Activated T-cell treated with anti-CD3 and anti-CD28 coated beads, Interleukin-2, amount 50 U/mL, for 4 hours (primary cell): ENCODE measurements around the gene DPP10. TPM values are rescaled to one million over a fixed set of nuclear protein-coding genes. Genes with fewer than 3 reads are reported as not detected.
"Not testable (repeated sequence)": the region's sequence is repeated elsewhere in the genome, so short reads cannot be mapped to it uniquely, and the experiment has no call there.

Experiments used
- ATAC-seq, 2 donors: fragments of 200-7000 bp; cut with Tn5 transposase; one replicate each; pipeline ENCODE4 v1.10.0; 2021
- DNase-seq: peaks from one replicate; pipeline ENCODE4 v3.0.0-alpha.2; 2020
- H3K27me3 Mint-ChIP-seq: one replicate; pipeline ENCODE4 v1.8.0; 2021; ENCODE audit warnings: low read depth, mixed read lengths
- H3K36me3 Mint-ChIP-seq: one replicate; pipeline ENCODE4 v1.8.0; 2022; ENCODE audit warnings: mixed read lengths; ENCODE audit not compliant: insufficient read depth
- H3K4me1 Mint-ChIP-seq: one replicate; pipeline ENCODE4 v1.8.0; 2021; ENCODE audit warnings: low read depth, mixed read lengths
- H3K4me3 Mint-ChIP-seq: one replicate; pipeline ENCODE4 v1.8.0; 2021; ENCODE audit warnings: mild to moderate bottlenecking, moderate library complexity, mixed read lengths
- H3K9me3 Mint-ChIP-seq: one replicate; pipeline ENCODE4 v1.8.0; 2021; ENCODE audit warnings: mixed read lengths
- total RNA-seq, 3 donors: library from RNA; stranded (reverse); gene quantifications; one replicate each; pipeline ENCODE4 v1.2.1, GENCODE V29; 2021

Gene DPP10
- not detected for total RNA-seq

DNA sequence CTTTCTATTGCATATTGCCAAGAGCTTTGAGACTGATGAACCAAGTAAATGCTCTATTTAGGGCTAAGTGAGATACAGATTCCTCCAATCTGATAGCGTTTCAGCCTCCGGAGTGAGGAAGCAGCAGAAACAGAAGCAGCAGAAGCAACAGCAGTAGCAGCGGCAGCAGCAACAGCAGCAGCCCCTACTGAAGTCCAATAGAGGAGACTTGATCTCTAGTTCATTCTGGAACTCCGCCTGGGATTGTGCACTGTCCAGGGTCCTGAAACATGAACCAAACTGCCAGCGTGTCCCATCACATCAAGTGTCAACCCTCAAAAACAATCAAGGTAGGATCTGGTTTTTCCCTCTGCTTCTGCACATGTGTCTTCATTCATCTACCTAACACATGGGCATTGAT, at the start of gene DPP10:
Gene DPP10, plus strand, starts transcription at position 132 of the 400 bp plus-strand sequence.
- Mint-ChIP-seq H3K27me3 (peaks cover 4% of the 10 kb centered on the region), H3K36me3 (no peaks in the 10 kb centered on the region), H3K9me3 (no peaks in the 10 kb centered on the region), H3K4me1 (no peaks in the 10 kb centered on the region), H3K4me3 (no peak within 1 kb of the TSS)
- no peak for ATAC-seq
- DNase-seq, result no peak

DNA sequence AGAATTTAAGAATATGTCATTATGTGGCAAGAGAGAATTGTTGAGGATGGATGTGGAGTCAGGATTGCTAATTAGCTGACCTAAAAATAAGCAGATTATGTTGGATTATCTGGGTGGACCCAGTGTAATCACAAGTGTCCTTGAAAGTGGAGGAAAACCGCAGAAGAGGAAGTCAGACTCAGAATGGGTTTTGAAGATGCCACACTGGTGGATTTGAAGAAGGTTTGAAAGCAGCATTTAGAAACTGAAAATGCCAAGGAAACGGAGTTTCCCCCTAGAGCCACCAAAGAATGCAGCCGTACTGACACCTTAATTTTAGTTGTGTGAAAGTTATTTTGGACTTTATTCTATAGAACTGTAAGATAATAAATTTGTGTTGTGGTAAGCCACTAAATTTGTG, 41.6 kb upstream of the DPP10 start:
- Mint-ChIP-seq H3K4me3 (no peak overlapping the region), H3K27me3 (no peaks in the 10 kb centered on the region), H3K4me1 (no peaks in the 10 kb centered on the region), H3K36me3 (no peaks in the 10 kb centered on the region), H3K9me3 (no peaks in the 10 kb centered on the region)
- DNase-seq (no peak), ATAC-seq (no peak)

DNA sequence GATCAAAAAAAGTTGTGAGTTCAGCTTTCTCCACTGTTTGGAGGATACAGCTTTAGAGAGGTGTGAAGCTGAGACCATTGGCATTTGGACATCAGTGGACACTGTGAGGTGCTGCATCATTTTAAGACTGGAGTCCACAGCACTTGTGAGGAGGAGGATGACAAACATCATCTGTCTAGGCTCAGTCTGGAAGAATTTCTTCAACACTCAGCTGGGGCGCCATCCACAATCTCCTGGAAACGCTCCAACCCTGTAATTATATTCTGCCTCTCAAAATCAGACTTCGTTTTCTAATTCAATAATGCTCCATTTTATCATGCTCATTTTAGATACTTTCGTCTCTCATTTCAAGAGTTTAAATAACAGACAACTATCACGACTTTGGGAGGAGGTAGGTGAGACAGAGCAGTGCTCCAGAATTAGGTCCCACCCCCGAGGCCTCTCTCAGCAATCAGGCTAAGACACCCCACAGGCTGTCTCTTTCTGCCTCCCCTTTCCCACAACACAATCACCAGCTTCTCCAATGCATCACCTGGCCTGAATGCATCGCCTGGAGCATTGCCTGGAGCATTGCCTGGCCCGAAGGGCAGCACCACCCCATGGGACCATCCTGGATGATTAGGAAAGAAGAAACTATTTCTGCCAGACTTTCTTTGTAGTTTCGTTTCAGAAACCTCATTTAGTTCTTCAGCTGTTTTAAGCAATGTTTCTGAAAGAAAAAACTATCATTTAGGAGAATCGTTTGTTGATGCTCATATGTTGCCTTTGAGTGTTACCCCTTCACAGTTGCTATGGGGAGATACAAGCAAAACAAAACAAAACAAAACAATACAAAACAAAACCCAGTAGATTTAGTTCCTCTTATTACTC, 37.0 kb upstream of the DPP10 start:
- Mint-ChIP-seq H3K4me3 (no peak overlapping the region), H3K36me3 (no peaks in the 10 kb centered on the region), H3K9me3 (peaks cover 9% of the 10 kb centered on the region), H3K4me1 (no peaks in the 10 kb centered on the region), H3K27me3 (no peaks in the 10 kb centered on the region)
- ATAC-seq (no peak), DNase-seq (no peak)

DNA sequence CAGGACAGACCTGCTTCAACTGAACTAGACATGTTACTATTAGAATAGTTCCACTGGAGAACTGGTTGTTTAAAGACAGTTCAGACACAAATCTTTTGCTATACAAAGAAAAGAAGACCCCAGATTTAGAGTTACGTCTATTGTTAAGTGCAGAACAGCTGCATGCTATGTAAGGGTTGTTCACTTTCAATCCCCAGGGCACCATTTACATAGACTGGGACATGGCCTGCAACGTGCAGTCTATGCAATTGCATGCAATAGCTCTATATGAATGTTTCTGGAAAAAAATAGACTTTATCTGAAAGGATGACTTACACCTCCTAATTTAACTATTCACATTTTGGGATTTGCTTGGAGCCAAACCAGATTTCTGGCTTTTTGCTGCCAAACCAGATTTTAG, 36.1 kb upstream of the DPP10 start:
- DNase-seq (no peak), ATAC-seq (no peak)
- Mint-ChIP-seq H3K36me3 (no peaks in the 10 kb centered on the region), H3K9me3 (peaks cover 9% of the 10 kb centered on the region), H3K4me3 (no peak overlapping the region), H3K27me3 (no peaks in the 10 kb centered on the region), H3K4me1 (no peaks in the 10 kb centered on the region)

DNA sequence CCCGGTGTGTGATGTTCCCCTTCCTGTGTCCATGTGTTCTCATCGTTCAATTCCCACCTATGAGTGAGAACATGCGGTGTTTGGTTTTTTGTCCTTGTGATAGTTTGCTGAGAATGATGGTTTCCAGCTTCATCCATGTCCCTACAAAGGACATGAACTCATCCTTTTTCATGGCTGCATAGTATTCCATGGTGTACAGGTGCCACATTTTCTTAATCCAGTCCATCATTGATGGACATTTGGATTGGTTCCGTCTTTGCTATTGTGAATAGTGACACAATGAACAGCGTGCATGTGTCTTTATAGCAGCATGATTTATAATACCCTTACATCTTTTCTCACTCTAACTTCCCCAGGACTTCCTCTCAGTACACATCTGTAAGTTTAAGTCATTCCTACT, 35.1 kb upstream of the DPP10 start:
- H3K27me3 Mint-ChIP-seq, DNase-seq, ATAC-seq, H3K9me3 Mint-ChIP-seq, H3K4me3 Mint-ChIP-seq, H3K36me3 Mint-ChIP-seq, H3K4me1 Mint-ChIP-seq: not testable (repeated sequence)

DNA sequence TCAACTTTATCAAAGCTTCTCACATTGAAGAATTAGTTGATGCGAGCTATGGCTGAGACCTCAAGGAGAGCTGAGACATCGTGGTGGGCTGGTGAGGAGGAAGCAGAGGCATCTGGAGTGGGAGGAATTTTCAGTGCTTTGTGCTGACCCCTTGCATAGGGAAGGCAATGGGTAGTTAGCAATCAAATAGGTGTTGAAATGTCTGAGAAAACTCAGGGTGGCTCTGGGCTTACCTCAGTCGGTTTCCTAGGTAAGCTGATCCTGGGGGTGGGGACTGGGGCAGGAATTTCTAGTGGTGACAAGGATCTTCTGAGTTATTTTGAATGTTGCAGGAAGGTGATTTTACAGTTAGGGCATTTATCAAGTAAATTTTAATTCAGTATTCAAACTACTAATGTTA, 20.7 kb upstream of the DPP10 start:
- no peak overlapping the region for H3K4me3 Mint-ChIP-seq
- peaks cover 4% of the 10 kb centered on the region for H3K27me3 Mint-ChIP-seq
- no peaks in the 10 kb centered on the region for H3K4me1 Mint-ChIP-seq
- no peak for DNase-seq
- H3K36me3 Mint-ChIP-seq, result no peaks in the 10 kb centered on the region
- H3K9me3 Mint-ChIP-seq, result no peaks in the 10 kb centered on the region
- ATAC-seq, result no peak

DNA sequence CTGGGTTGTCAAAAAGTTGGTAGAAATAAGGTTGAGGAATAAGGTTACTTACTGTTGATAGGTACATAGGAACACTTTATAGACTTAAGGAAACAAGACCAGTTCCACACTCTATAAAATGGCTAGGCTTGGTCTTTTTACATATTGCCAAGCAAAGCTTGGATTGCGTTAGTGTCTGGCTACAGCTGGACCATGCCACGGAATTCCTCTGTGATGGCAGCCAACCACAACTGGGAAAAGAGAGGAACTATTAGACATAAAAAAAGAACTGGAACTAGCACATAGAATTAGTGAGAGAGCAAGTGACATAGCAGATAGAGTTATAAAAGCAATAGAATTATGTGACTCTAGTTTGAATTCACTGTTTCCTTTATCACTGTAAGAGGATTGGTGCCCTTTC, 17.7 kb upstream of the DPP10 start:
- H3K9me3 Mint-ChIP-seq, result no peaks in the 10 kb centered on the region
- no peaks in the 10 kb centered on the region for H3K36me3 Mint-ChIP-seq
- no peak for DNase-seq
- no peak for ATAC-seq
- H3K4me3 Mint-ChIP-seq, result no peak overlapping the region
- H3K4me1 Mint-ChIP-seq, result no peaks in the 10 kb centered on the region
- peaks cover 4% of the 10 kb centered on the region for H3K27me3 Mint-ChIP-seq

DNA sequence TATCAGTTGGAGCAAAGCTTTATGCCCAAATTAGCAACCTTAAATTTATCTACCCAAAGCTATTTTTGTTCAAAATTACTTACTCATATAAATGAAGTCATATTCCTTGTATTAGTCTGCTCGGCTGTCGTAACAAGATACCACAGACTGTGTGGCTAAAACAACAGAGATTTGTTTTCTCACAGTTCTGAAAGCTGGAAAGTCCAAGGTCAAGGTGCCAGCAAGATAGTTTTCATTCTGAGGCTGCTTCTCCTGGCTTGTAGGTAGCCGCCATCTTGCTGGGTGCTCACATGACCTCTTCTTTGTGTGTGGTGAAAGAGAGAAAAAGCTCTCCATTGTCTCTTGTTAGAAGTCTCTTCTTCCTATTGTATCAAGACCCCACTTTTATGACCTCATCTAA, 15.7 kb upstream of the DPP10 start:
- H3K4me1 Mint-ChIP-seq, result no peaks in the 10 kb centered on the region
- H3K9me3 Mint-ChIP-seq, result no peaks in the 10 kb centered on the region
- H3K4me3 Mint-ChIP-seq, result no peak overlapping the region
- ATAC-seq, result no peak
- H3K36me3 Mint-ChIP-seq, result no peaks in the 10 kb centered on the region
- peaks cover 4% of the 10 kb centered on the region for H3K27me3 Mint-ChIP-seq
- no peak for DNase-seq

DNA sequence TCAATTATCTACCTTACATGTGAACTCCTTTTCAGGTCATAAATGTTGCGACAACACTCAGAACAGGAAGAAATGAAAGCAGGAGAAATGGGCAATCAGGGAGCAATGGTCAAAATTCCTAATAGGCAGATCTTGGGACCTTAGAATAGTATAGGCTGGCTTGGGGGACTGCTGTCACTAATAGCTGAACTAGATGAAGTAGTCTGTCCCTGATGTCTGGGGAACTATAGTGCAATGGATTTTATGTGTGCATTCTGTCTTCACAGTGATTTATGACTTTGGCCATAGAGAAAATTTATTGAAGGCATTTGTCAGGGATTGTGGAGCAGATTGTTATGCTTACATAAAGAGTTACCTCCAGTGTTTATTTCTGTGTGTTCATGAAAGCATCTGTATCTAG, 6.1 kb upstream of the DPP10 start:
- ATAC-seq, result no peak
- Mint-ChIP-seq H3K9me3 (no peaks in the 10 kb centered on the region), H3K4me1 (no peaks in the 10 kb centered on the region), H3K36me3 (no peaks in the 10 kb centered on the region), H3K4me3 (no peak overlapping the region), H3K27me3 (peaks cover 3% of the 10 kb centered on the region)
- DNase-seq, result no peak

DNA sequence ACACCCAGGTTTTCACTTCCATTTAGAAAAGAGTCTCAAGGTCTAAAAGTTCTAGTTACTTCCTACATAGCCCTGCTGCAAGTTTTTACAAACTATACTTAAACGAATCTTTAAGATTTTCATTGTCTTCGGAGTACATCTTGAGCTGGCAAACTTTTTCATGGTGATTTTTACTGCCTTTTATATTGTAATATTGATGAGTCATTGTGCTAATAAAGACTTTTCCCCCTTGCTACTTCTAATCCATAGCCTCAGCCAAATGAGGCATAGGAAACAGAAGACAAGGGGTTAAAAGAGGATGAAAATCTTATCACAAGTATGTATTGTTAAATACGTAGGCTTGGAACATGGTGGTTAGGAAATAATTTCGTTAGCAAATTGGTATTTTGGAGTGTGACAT, 4.1 kb downstream of the DPP10 start:
- Mint-ChIP-seq H3K4me1 (no peaks in the 10 kb centered on the region), H3K36me3 (no peaks in the 10 kb centered on the region), H3K9me3 (no peaks in the 10 kb centered on the region), H3K27me3 (peaks cover 4% of the 10 kb centered on the region), H3K4me3 (no peak overlapping the region)
- ATAC-seq (no peak), DNase-seq (no peak)

DNA sequence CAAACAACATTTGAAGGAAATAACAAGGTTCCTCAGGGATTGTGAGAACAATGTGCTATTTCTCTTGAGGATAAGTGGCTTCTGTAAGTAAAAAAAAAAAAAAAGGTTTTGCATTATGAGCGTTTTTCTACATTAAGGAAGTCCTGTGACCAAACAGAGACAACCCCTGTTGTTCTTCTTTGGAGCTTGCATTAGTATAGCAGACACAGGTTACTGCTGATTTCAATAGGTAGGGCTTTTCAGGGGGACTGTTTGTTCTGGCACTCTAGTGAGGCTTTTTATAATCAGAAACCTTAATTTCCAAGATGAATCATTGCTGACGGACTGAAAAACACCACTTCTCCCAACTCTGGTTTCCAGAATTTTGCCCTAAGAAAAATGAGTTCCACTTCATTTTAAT, 8.2 kb downstream of the DPP10 start:
- ATAC-seq, result no peak
- H3K4me1 Mint-ChIP-seq, result no peaks in the 10 kb centered on the region
- H3K36me3 Mint-ChIP-seq, result no peaks in the 10 kb centered on the region
- DNase-seq, result no peak
- peaks cover 3% of the 10 kb centered on the region for H3K9me3 Mint-ChIP-seq
- no peaks in the 10 kb centered on the region for H3K27me3 Mint-ChIP-seq
- H3K4me3 Mint-ChIP-seq, result no peak overlapping the region

DNA sequence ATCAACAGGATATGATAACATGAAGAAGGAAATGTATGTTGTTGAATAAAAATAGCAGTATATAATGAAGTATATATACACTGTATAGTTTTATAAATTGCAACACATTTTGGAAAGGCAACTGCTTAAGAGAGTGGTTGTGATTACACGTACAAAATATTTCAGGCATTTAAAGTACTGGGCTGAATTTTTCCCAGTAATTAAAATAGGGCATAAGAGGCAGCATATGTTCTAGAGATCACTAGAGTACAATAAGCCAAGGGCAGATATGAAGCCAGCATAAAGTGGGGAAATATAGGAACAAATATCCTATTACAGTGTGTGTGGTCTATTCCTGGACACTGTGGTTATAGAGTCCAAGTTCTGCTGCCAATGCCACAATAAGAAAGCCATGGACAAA, 14.1 kb downstream of the DPP10 start:
- no peaks in the 10 kb centered on the region for H3K36me3 Mint-ChIP-seq
- ATAC-seq, result no peak
- no peaks in the 10 kb centered on the region for H3K27me3 Mint-ChIP-seq
- H3K4me1 Mint-ChIP-seq, result no peaks in the 10 kb centered on the region
- no peak overlapping the region for H3K4me3 Mint-ChIP-seq
- H3K9me3 Mint-ChIP-seq, result peaks cover 3% of the 10 kb centered on the region
- DNase-seq, result no peak

DNA sequence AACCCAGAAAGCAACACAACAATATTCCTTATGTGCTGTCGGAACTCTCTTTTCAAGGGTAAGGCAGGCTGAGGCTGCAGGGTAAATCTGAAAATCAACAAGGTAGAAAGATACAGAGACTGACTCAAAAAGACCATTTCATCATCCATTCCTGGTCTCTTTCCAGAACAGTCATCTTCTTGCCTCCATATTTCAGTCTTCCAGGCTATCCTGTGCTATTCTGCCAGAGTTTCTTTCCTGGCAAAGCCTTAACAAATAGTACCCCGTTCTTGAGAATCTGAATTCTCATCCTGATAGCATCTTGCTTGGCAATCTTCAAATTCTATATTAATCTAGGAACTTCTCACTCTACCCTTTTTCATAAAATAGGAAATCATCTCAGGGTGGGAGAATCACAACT, 15.5 kb downstream of the DPP10 start:
- no peaks in the 10 kb centered on the region for H3K4me1 Mint-ChIP-seq
- no peaks in the 10 kb centered on the region for H3K36me3 Mint-ChIP-seq
- H3K4me3 Mint-ChIP-seq, result no peak overlapping the region
- ATAC-seq (no peak), DNase-seq (no peak)
- no peaks in the 10 kb centered on the region for H3K27me3 Mint-ChIP-seq
- H3K9me3 Mint-ChIP-seq, result peaks cover under 1% of the 10 kb centered on the region

DNA sequence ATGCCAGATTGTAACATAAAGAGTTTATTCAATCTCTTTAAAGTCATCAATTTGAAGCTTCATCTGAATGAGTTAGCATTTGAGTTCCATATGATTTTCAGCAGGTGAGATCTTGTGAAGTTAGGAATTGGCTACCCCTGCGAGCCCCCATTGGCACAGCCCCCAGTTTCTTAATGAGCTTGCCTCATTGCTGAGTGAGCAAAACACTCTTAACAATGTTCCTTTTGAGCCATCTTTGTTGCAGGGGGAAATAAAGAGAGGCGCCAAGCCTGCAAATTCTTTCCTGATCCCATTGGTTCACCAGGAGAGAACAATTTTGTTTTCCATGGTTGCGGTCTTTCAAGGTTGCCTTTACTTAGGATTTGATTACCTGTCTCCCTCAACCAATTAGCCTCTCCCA, 18.7 kb downstream of the DPP10 start:
- ATAC-seq (no peak), DNase-seq (no peak)
- H3K36me3 Mint-ChIP-seq, result no peaks in the 10 kb centered on the region

DNA sequence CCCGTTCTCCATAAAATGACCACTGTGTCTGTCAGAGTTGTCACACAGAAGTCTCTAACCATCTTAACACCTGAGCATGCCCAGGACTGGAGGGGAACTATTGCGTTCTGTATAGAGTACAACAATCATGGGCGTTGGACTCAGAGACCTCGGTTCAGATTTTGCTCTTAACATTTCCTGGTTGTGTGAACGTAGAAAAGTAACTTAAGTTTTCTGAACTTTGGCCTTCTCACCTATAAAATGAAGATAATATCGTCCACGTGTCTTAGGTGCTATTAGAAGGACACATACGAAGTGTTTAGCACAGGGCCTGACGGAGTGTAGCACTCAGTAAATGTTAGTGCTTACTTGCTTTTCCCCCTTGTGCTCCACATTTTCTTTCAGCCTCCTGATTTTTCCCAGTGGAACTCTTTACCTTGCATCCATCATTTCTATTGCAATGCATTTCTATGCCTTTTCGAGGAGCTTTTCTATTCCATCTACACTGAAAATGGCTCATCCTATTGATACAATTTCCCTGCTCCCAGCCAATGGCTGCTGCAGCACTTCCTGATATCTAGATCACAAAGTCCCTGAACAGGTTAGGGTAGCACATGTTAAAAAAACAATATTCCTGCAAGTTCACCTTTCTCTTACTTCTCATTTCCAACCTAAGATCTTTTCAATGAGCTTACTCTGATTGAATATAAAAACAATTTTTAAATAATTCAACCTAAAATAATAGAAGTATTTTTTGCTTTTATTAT, 22.7 kb downstream of the DPP10 start:
- DNase-seq, result no peak
- no peak overlapping the region for H3K4me3 Mint-ChIP-seq
- H3K27me3 Mint-ChIP-seq, result no peaks in the 10 kb centered on the region
- no peaks in the 10 kb centered on the region for H3K4me1 Mint-ChIP-seq
- no peaks in the 10 kb centered on the region for H3K9me3 Mint-ChIP-seq
- H3K36me3 Mint-ChIP-seq, result no peaks in the 10 kb centered on the region
- ATAC-seq, result no peak

More for the DNA sequence above, 18.7 kb downstream of the DPP10 start:
- Mint-ChIP-seq H3K27me3 (no peaks in the 10 kb centered on the region), H3K9me3 (no peaks in the 10 kb centered on the region), H3K4me1 (no peaks in the 10 kb centered on the region), H3K4me3 (no peak overlapping the region)
